ENCODE data around the gene MED13.

GRCh38 chr17:62004388-62004787 is 60.7 kb downstream of the MED13 start:
- TF ChIP-seq BHLHE40 (IDR thresholded peaks at IDR 0.05; ENCODE audit: borderline replicate concordance) (no peak), PKNOX1 (IDR thresholded peaks at IDR 0.05) (no peak), NFRKB (IDR thresholded peaks at IDR 0.05) (no peak), SP1 (IDR thresholded peaks at IDR 0.05) (no peak)

Data from HEK293T (cell line).